K562 (cell line): Measurements from ENCODE around the gene NLE1. TPM values are rescaled to one million over a fixed set of nuclear protein-coding genes. Genes with fewer than 3 reads are reported as not detected.

Experiments
- CHD7 ChIP-seq: fragments of 200-600 bp; sonication (generic); IDR thresholded peaks from one replicate; pipeline ENCODE4 v1.6.1; 2012; ENCODE audit warnings: mild to moderate bottlenecking, low read depth, low read length, inconsistent platforms
- FOXJ2 ChIP-seq: fragments of 200-800 bp; sonication (Bioruptor generic); IDR thresholded peaks from 2 replicates; pipeline ENCODE4 v1.6.1; 2016; ENCODE audit warnings: missing genetic modification characterization, missing compliant biosample characterization
- HMG20B ChIP-seq: fragments of 250-450 bp; sonication (Bioruptor Pico); IDR thresholded peaks from 2 replicates; pipeline ENCODE4 v1.5.0; 2021; ENCODE audit warnings: mild to moderate bottlenecking
- MXI1 ChIP-seq: IDR thresholded peaks from 2 replicates; pipeline ENCODE4 v1.6.1; 2011; ENCODE audit warnings: low read depth, mild to moderate bottlenecking, improper control_type of control experiment, low read length
- NR0B1 ChIP-seq: fragments of 450-650 bp; IDR thresholded peaks from one replicate; pipeline ENCODE4 v1.6.1; 2018; ENCODE audit warnings: mild to moderate bottlenecking, moderate library complexity; ENCODE audit not compliant: partially characterized antibody
- RHOXF2B ChIP-seq: fragments of 250-450 bp; sonication (Bioruptor Pico); conservative IDR thresholded peaks from 2 replicates; pipeline ENCODE4 v1.5.1; 2021
- TAF1 ChIP-seq: IDR thresholded peaks from 2 replicates; pipeline ENCODE4 v1.6.1; 2011; ENCODE audit warnings: mild to moderate bottlenecking, low read length, moderate library complexity; ENCODE audit not compliant: insufficient read depth, control insufficient read depth, severe bottlenecking; ENCODE audit errors: extremely low read depth
- XRCC5 ChIP-seq: fragments of 200-400 bp; formaldehyde crosslinking; IDR thresholded peaks from 2 replicates; pipeline ENCODE4 v1.6.1; 2017; ENCODE audit warnings: low read depth, mild to moderate bottlenecking, low read length
- YY1 ChIP-seq, 3 experiments: IDR thresholded peaks; 2 replicates each; pipeline ENCODE4 v1.6.1; 2011; ENCODE audit warnings: low read length in 2 of 3, mild to moderate bottlenecking in 2 of 3, moderate library complexity in 2 of 3, borderline replicate concordance in 1 of 3, control low read depth in 1 of 3, low read depth in 1 of 3; ENCODE audit not compliant: insufficient read depth in 3 of 3, insufficient replicate concordance in 2 of 3, control insufficient read depth in 1 of 3, insufficient read length in 1 of 3; ENCODE audit errors: extremely low read depth in 1 of 3
- ZNF384 ChIP-seq: IDR thresholded peaks from 2 replicates; pipeline ENCODE4 v1.6.1; 2012; ENCODE audit warnings: low read depth, low read length, improper control_type of control experiment
- ZNF398 ChIP-seq: fragments of 250-450 bp; sonication (Bioruptor Pico); IDR thresholded peaks from 2 replicates; pipeline ENCODE4 v1.8.0; 2021; ENCODE audit warnings: moderate library complexity, mild to moderate bottlenecking, inconsistent platforms
- ZNF717 ChIP-seq: fragments of 250-450 bp; sonication (Bioruptor Pico); IDR thresholded peaks from 2 replicates; pipeline ENCODE4 v1.5.0; 2021
- polyA plus RNA-seq, 8 experiments: library from polyadenylated mRNA; depleted of rRNA in 4 of 8; stranded (reverse) in 5 of 8; unstranded in 3 of 8; fragments of >200 nt; fragmentation: Nextera tagmentation in 2 of 8; fragmentation: Illumina TruSeq in 1 of 8; extraction: Ambion mirVana in 2 of 8; extraction: Trizol in 1 of 8; gene quantifications; 2 replicates each; pipeline versions ENCODE4 v1.2.1 to v1.2.3, GENCODE V29; 2011 to 2014; ENCODE audit warnings: inconsistent platforms in 1 of 8, missing spikeins in 1 of 8
- total RNA-seq, 7 experiments: library from RNA; depleted of rRNA in 6 of 7; stranded (reverse); fragments of >200 nt in 6 of 7; fragmentation: Illumina TruSeq in 2 of 7; extraction: Trizol in 2 of 7; gene quantifications; 2 replicates each; pipeline versions ENCODE4 v1.2.1 to v1.2.3, GENCODE V29; 2011 to 2021; ENCODE audit warnings: low replicate concordance in 1 of 7

NLE1 gene
- total and polyA plus RNA-seq, 9 of the 15 experiments (the other 6 are each of a cell fraction or from before 2014, with no cell fraction given), result 3.8 to 69.0 (median 29.4) TPM

- TF ChIP-seq ZNF398 (no peak), YY1 (IDR thresholded peaks at IDR 0.05; ENCODE audit: borderline replicate concordance in 1 of 3, control insufficient read depth in 1 of 3, extremely low read depth in 1 of 3, insufficient read depth in 3 of 3, insufficient read length in 1 of 3, insufficient replicate concordance in 2 of 3, low read depth in 1 of 3, low read length in 2 of 3) (peak in 2 of 3 experiments; percentile 77 to 78), ZNF717 (no peak), XRCC5 (peak; percentile 59; the same call in 1 of the 2 replicates), TAF1 (peak; percentile 73), CHD7 (no peak), NR0B1 (no peak), ZNF384 (peak; percentile 18; the same call in 1 of the 2 replicates), RHOXF2B (CRISPR knock-in tag) (no peak), MXI1 (no peak), HMG20B (no peak), FOXJ2 (tag) (no peak)
Measured at GRCh38 chr17:35088881-35089585, 53.1 kb downstream of the NLE1 start (continued).
